Smooth muscle cell (in vitro differentiated cells): ENCODE measurements around the gene TGIF2LX. TPM values are rescaled to one million over a fixed set of nuclear protein-coding genes. Genes with fewer than 3 reads are reported as not detected.
"Not testable (repeated sequence)": the region's sequence is repeated elsewhere in the genome, so short reads cannot be mapped to it uniquely, and the experiment has no call there.

Source experiments
- DNase-seq: peaks from one replicate; lab custom pipeline; 2025; ENCODE audit not compliant: unreplicated experiment; lab: John Stamatoyannopoulos, UW
- H2AFZ ChIP-seq: fragments of 200-600 bp; sonication (generic); 2 replicates; pipeline ENCODE4 v1.6.0; 2016; ENCODE audit warnings: antibody characterized with exemption, low read depth, mild to moderate bottlenecking
- H3F3A ChIP-seq: fragments of 200-600 bp; sonication (generic); 2 replicates; pipeline ENCODE4 v1.6.0; 2017; ENCODE audit warnings: antibody characterized with exemption, low read depth
- H3K27ac ChIP-seq: fragments of 200-600 bp; sonication (generic); 2 replicates; pipeline ENCODE4 v1.5.1; 2016; ENCODE audit warnings: low read depth, mild to moderate bottlenecking
- H3K27me3 ChIP-seq: fragments of 200-600 bp; sonication (generic); 2 replicates; pipeline ENCODE4 v1.6.1; 2016; ENCODE audit warnings: low read depth, mild to moderate bottlenecking
- H3K36me3 ChIP-seq: fragments of 200-600 bp; sonication (generic); 2 replicates; pipeline ENCODE4 v1.5.1; 2016; ENCODE audit warnings: low read depth
- H3K4me1 ChIP-seq: fragments of 200-600 bp; sonication (generic); 2 replicates; pipeline ENCODE4 v1.5.1; 2016; ENCODE audit warnings: low read depth
- H3K4me2 ChIP-seq: fragments of 200-600 bp; sonication (generic); 2 replicates; pipeline ENCODE4 v1.6.0; 2016; ENCODE audit warnings: mild to moderate bottlenecking
- H3K4me3 ChIP-seq: fragments of 200-600 bp; sonication (generic); 2 replicates; pipeline ENCODE4 v1.5.1; 2016; ENCODE audit warnings: mild to moderate bottlenecking
- H3K79me2 ChIP-seq: fragments of 200-600 bp; sonication (generic); 2 replicates; pipeline ENCODE4 v1.6.0; 2016; ENCODE audit warnings: low read depth, mild to moderate bottlenecking
- H3K9ac ChIP-seq: fragments of 200-600 bp; sonication (generic); 2 replicates; pipeline ENCODE4 v1.6.0; 2016; ENCODE audit warnings: low read depth
- H3K9me3 ChIP-seq: fragments of 200-600 bp; sonication (generic); replicated peaks from 2 replicates; pipeline ENCODE4 v1.5.1; 2016; ENCODE audit warnings: low read depth
- H4K20me1 ChIP-seq: fragments of 200-600 bp; sonication (generic); 2 replicates; pipeline ENCODE4 v1.6.0; 2016; ENCODE audit warnings: low read depth
- WGBS: methylation state at CpG from one replicate; pipeline ENCODE4 v1.1.7; 2016; ENCODE audit warnings: low lambda C conversion rate; 5-methylcytosine and 5-hydroxymethylcytosine counted together
- polyA plus RNA-seq: library from polyadenylated mRNA; unstranded; fragments of >200 nt; fragmentation: Nextera tagmentation; extraction: Ambion mirVana; gene quantifications from 2 replicates; pipeline ENCODE4 v1.2.1, GENCODE V29; 2016
- total RNA-seq: library from RNA; depleted of rRNA; stranded (reverse); fragments of >200 nt; gene quantifications from 2 replicates; pipeline ENCODE4 v1.2.3, GENCODE V29; 2014

TGIF2LX gene
- total RNA-seq = not detected in 2 replicates
- polyA plus RNA-seq = not detected in 2 replicates

DNA sequence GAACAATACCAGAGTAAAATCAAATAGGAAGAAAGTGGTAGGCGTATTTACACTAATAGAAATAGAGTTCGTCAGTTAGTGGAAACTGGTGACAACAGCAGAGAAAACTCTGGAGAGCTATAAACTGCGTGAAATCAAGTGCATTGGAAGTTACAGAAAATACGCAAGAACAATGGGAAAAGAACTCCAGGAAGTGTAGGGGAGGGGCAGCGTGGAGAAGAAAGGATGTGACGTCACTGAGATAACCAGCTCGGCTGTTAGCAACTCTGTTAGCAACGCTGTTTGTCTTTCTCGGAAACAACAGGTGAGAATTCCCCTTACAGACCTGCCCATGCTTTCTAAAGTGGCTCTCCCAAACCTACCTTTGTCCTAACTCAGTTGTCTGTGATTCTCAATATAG, at the start of gene TGIF2LX:
Gene TGIF2LX (plus strand): TSS at position 244 of the 400 bp plus-strand sequence. CDS start 178 bp downstream, outside the sequence.
- not testable (repeated sequence) for H3K79me2 ChIP-seq, H3K9ac ChIP-seq, H3K27me3 ChIP-seq, H3K27ac ChIP-seq, H3K36me3 ChIP-seq, DNase-seq, H3K9me3 ChIP-seq, H4K20me1 ChIP-seq, H2AFZ ChIP-seq, H3K4me1 ChIP-seq, H3K4me2 ChIP-seq, H3F3A ChIP-seq, H3K4me3 ChIP-seq
- 91% methylated on average over 9 of the region's 9 CpGs for WGBS

DNA sequence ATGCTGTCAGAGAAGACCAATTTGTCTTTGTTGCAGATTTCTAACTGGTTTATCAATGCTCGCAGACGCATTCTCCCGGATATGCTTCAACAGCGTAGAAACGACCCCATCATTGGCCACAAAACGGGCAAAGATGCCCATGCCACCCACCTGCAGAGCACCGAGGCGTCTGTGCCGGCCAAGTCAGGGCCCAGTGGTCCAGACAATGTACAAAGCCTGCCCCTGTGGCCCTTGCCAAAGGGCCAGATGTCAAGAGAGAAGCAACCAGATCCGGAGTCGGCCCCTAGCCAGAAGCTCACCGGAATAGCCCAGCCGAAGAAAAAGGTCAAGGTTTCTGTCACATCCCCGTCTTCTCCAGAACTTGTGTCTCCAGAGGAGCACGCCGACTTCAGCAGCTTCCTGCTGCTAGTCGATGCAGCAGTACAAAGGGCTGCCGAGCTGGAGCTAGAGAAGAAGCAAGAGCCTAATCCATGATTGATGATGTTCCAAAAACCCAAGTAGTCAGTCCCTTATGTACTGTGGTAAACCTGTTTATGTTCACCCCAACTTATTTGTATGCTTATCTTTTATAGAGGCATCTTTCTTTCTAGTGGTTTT, 728 bp downstream of the TGIF2LX start:
- not testable (repeated sequence) for H3K4me3 ChIP-seq, H4K20me1 ChIP-seq, H3K4me2 ChIP-seq, H3K9me3 ChIP-seq, H3K4me1 ChIP-seq, H2AFZ ChIP-seq, H3K27ac ChIP-seq, H3K79me2 ChIP-seq, H3K27me3 ChIP-seq, DNase-seq, H3K9ac ChIP-seq, H3K36me3 ChIP-seq, H3F3A ChIP-seq
- WGBS = 93% methylated on average over 18 of the region's 18 CpGs

DNA sequence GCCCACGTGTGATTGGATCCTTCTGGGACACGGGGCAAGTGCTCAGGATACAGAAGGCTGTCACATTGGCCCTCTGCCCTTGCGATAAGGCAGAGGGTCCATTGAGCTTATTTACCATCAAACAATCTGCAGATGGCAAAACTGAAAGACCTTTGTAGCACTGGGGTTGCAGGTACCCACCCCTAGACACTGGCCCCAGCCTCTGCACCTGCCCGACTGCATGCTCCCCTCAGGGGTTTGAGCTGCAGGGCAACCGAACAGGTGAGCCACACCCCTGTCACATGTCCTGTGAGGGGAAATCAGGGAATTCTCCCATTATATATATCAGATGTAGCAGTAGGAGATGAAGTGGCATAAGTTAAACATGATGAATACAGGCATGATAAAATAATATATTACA, 21.4 kb downstream of the TGIF2LX start:
- not testable (repeated sequence) for H3K4me2 ChIP-seq, H3K9me3 ChIP-seq, H3K4me3 ChIP-seq, H3F3A ChIP-seq, H3K9ac ChIP-seq, H3K79me2 ChIP-seq, H3K27me3 ChIP-seq, H4K20me1 ChIP-seq, H2AFZ ChIP-seq, H3K27ac ChIP-seq, H3K36me3 ChIP-seq, DNase-seq, H3K4me1 ChIP-seq
- WGBS = 93% methylated on average over 5 of the region's 5 CpGs

DNA sequence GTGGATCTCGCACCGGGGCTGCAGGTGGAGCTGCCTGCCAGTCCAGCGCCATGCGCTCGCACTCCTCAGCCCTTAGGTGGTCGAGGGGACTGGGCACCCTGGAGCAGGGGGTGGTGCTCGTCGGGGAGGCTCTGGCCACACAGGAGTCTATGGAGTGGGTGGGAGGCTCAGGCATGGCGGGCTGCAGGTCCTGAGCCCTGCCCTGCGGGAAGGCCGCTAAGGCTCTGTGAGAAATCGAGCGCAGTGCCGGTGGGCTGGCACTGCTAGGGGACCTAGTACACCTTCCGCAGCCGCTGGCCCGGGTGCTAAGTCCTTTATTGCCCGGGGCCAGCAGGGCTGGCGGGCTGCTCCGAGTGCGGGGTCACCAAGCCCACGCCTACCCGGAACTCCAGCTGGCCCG, 43.9 kb downstream of the TGIF2LX start:
- not testable (repeated sequence) for H3K9me3 ChIP-seq, H2AFZ ChIP-seq, H3K27me3 ChIP-seq, DNase-seq, H3F3A ChIP-seq, H3K4me2 ChIP-seq, H3K27ac ChIP-seq, H3K4me1 ChIP-seq, H3K36me3 ChIP-seq, H3K4me3 ChIP-seq, H4K20me1 ChIP-seq, H3K9ac ChIP-seq, H3K79me2 ChIP-seq
- WGBS = 97% methylated on average over 14 of the region's 24 CpGs
